Subcutaneous adipose tissue (tissue), 4 donors: Measurements from ENCODE around the gene MIP. TPM values are rescaled to one million over a fixed set of nuclear protein-coding genes. Genes with fewer than 3 reads are reported as not detected.

Source experiments
- CTCF ChIP-seq: fragments of 450-650 bp; IDR thresholded peaks from one replicate; pipeline ENCODE4 v1.5.1; 2016; ENCODE audit warnings: low read depth, mild to moderate bottlenecking, control low read depth, antibody characterized with exemption, moderate library complexity
- total RNA-seq, 4 donors: library from RNA; depleted of rRNA; stranded (reverse); fragments of >200 nt; gene quantifications; one replicate each; pipeline ENCODE4 v1.1.0, GENCODE V29; 2016

Gene MIP
- total RNA-seq, 4 donors from 2014 or later: not detected

GRCh38 chr12:56437430-56438176, 16.9 kb downstream of the MIP start:
- TF ChIP-seq CTCF: no peak

- no peak for TF ChIP-seq CTCF
Observed at GRCh38 chr12:56434828-56435227, 19.6 kb downstream of the MIP start.

GRCh38 chr12:56431850-56432249, 22.6 kb downstream of the MIP start:
- no peak for TF ChIP-seq CTCF

GRCh38 chr12:56431288-56431687, 23.2 kb downstream of the MIP start:
- no peak for TF ChIP-seq CTCF

- no peak for TF ChIP-seq CTCF
Observed at GRCh38 chr12:56425940-56426438, 28.5 kb downstream of the MIP start.

- TF ChIP-seq CTCF: no peak
Observed at GRCh38 chr12:56425193-56425592, 29.3 kb downstream of the MIP start.

GRCh38 chr12:56420411-56420810, 34.0 kb downstream of the MIP start:
- no peak for TF ChIP-seq CTCF
